Muscle layer of colon (tissue), 2 donors: ENCODE measurements around the gene EHMT2.
"Not testable (repeated sequence)": the region's sequence is repeated elsewhere in the genome, so short reads cannot be mapped to it uniquely, and the experiment has no call there.

Experiments
- H3K27ac ChIP-seq: one replicate; pipeline ENCODE4 v1.7.0; 2013; ENCODE audit warnings: low read depth, mild to moderate bottlenecking, low read length, moderate library complexity
- H3K27me3 ChIP-seq, 2 donors: one replicate each; pipeline ENCODE4 v1.7.0; 2013; ENCODE audit warnings: low read length in 2 of 2, mild to moderate bottlenecking in 2 of 2; ENCODE audit not compliant: insufficient read depth in 2 of 2, control insufficient read depth in 1 of 2
- H3K36me3 ChIP-seq: one replicate; pipeline ENCODE4 v1.7.0; 2013; ENCODE audit warnings: mild to moderate bottlenecking, low read length; ENCODE audit not compliant: insufficient read depth
- H3K4me1 ChIP-seq: one replicate; pipeline ENCODE4 v1.7.0; 2013; ENCODE audit warnings: mild to moderate bottlenecking, low read length; ENCODE audit not compliant: insufficient read depth
- H3K4me3 ChIP-seq, 2 donors: one replicate each; pipeline ENCODE4 v1.7.0; 2013; ENCODE audit warnings: low read length in 2 of 2, low read depth in 1 of 2, mild to moderate bottlenecking in 1 of 2, moderate library complexity in 1 of 2
- H3K9ac ChIP-seq: one replicate; pipeline ENCODE4 v1.7.0; 2013; ENCODE audit warnings: low read length
- H3K9me3 ChIP-seq: one replicate; pipeline ENCODE4 v1.7.0; 2013; ENCODE audit warnings: mild to moderate bottlenecking, low read length
- donor health status: abdominal sarcoma.
- donor health status: Adenocarcinoma of cecum.

The EHMT2 gene

GRCh38 chr6:31875877-31876276, 21.6 kb downstream of the EHMT2 start:
- Histone ChIP-seq H3K4me3 (no peak overlapping the region), H3K27me3 (no peaks in the 10 kb centered on the region), H3K36me3 (peaks cover 15% of the 10 kb centered on the region), H3K9ac (no peak overlapping the region), H3K4me1 (peaks cover 5% of the 10 kb centered on the region), H3K9me3 (no peaks in the 10 kb centered on the region), H3K27ac (no peak overlapping the region)

- H3K27ac ChIP-seq = no peak overlapping the region
- no peaks in the 10 kb centered on the region for H3K9me3 ChIP-seq
- peaks cover 6% of the 10 kb centered on the region for H3K36me3 ChIP-seq
- H3K27me3 ChIP-seq = no peaks in the 10 kb centered on the region
- H3K9ac ChIP-seq = no peak overlapping the region
- peaks cover 5% of the 10 kb centered on the region for H3K4me1 ChIP-seq
- H3K4me3 ChIP-seq = no peak overlapping the region
Observed at GRCh38 chr6:31874836-31875572, 22.5 kb downstream of the EHMT2 start.

GRCh38 chr6:31874084-31874670, 23.3 kb downstream of the EHMT2 start:
- Histone ChIP-seq H3K4me1 (peaks cover 5% of the 10 kb centered on the region), H3K36me3 (no peaks in the 10 kb centered on the region), H3K9ac (no peak overlapping the region)

GRCh38 chr6:31871046-31871659, 26.3 kb downstream of the EHMT2 start:
- H3K9me3 ChIP-seq = no peaks in the 10 kb centered on the region
- no peak overlapping the region for H3K4me3 ChIP-seq
- no peak overlapping the region for H3K9ac ChIP-seq
- peaks cover 5% of the 10 kb centered on the region for H3K4me1 ChIP-seq
- H3K27ac ChIP-seq = no peak overlapping the region
- no peaks in the 10 kb centered on the region for H3K36me3 ChIP-seq
- H3K27me3 ChIP-seq = no peaks in the 10 kb centered on the region

More at GRCh38 chr6:31874084-31874670, 23.3 kb downstream of the EHMT2 start:
- H3K4me3 ChIP-seq = no peak overlapping the region
- H3K9me3 ChIP-seq = no peaks in the 10 kb centered on the region
- no peak overlapping the region for H3K27ac ChIP-seq
- H3K27me3 ChIP-seq = no peaks in the 10 kb centered on the region

GRCh38 chr6:31870385-31870921, 27.0 kb downstream of the EHMT2 start:
- Histone ChIP-seq H3K27me3 (no peaks in the 10 kb centered on the region), H3K4me1 (peaks cover 5% of the 10 kb centered on the region), H3K36me3 (no peaks in the 10 kb centered on the region), H3K9me3 (no peaks in the 10 kb centered on the region), H3K9ac (no peak overlapping the region), H3K27ac (no peak overlapping the region), H3K4me3 (no peak overlapping the region)

GRCh38 chr6:31869343-31869742, 28.2 kb downstream of the EHMT2 start:
- H3K27ac ChIP-seq = no peak overlapping the region
- no peak overlapping the region for H3K4me3 ChIP-seq
- H3K9ac ChIP-seq = no peak overlapping the region
- no peaks in the 10 kb centered on the region for H3K36me3 ChIP-seq
- no peaks in the 10 kb centered on the region for H3K27me3 ChIP-seq
- H3K4me1 ChIP-seq = peaks cover 2% of the 10 kb centered on the region
- H3K9me3 ChIP-seq = no peaks in the 10 kb centered on the region

- not testable (repeated sequence) for H3K27ac ChIP-seq, H3K27me3 ChIP-seq, H3K4me1 ChIP-seq, H3K9me3 ChIP-seq, H3K9ac ChIP-seq, H3K36me3 ChIP-seq, H3K4me3 ChIP-seq
Observed at GRCh38 chr6:31868658-31868971, 28.9 kb downstream of the EHMT2 start.

GRCh38 chr6:31865205-31866118, 32.0 kb downstream of the EHMT2 start:
- H3K27me3 ChIP-seq = no peaks in the 10 kb centered on the region
- H3K4me3 ChIP-seq = no peak overlapping the region
- no peak overlapping the region for H3K9ac ChIP-seq
- no peaks in the 10 kb centered on the region for H3K9me3 ChIP-seq
- peaks cover 6% of the 10 kb centered on the region for H3K36me3 ChIP-seq
- no peak overlapping the region for H3K27ac ChIP-seq
- peaks cover 17% of the 10 kb centered on the region for H3K4me1 ChIP-seq

- peaks cover 17% of the 10 kb centered on the region for H3K4me1 ChIP-seq
- no peaks in the 10 kb centered on the region for H3K9me3 ChIP-seq
- H3K27ac ChIP-seq = no peak overlapping the region
- peaks cover 13% of the 10 kb centered on the region for H3K36me3 ChIP-seq
- no peaks in the 10 kb centered on the region for H3K27me3 ChIP-seq
- no peak overlapping the region for H3K9ac ChIP-seq
- no peak overlapping the region for H3K4me3 ChIP-seq
Observed at GRCh38 chr6:31864818-31865204, 32.7 kb downstream of the EHMT2 start.

GRCh38 chr6:31864123-31864562, 33.4 kb downstream of the EHMT2 start:
- not testable (repeated sequence) for H3K9me3 ChIP-seq, H3K9ac ChIP-seq, H3K27me3 ChIP-seq
- peak overlapping the region; percentile 65 for H3K27ac ChIP-seq
- peaks cover 17% of the 10 kb centered on the region for H3K4me1 ChIP-seq
- peak overlapping the region; percentile 65 to 69 for H3K4me3 ChIP-seq
- peaks cover 19% of the 10 kb centered on the region for H3K36me3 ChIP-seq
